ENCODE results near the gene KCNJ3. TPM values are rescaled to one million over a fixed set of nuclear protein-coding genes. Genes with fewer than 3 reads are reported as not detected.

The KCNJ3 gene
- total RNA-seq, 1 experiment from 2014 or later = 0.11 TPM

- Histone ChIP-seq H3K9ac (ENCODE audit: extremely low read depth, insufficient read length, low read length) (no peak overlapping the region), H3K56ac (ENCODE audit: insufficient read length, low read depth, low read length) (no peak overlapping the region), H2AFZ (ENCODE audit: low read length) (no peak overlapping the region), H3K27ac (ENCODE audit: insufficient read length, low read depth, low read length) (no peak overlapping the region), H3K9me3 (ENCODE audit: control insufficient read depth, low read depth, low read length) (no peaks in the 10 kb centered on the region), H2BK20ac (ENCODE audit: low read depth, low read length, poor library complexity, severe bottlenecking) (no peak overlapping the region), H3K23me2 (ENCODE audit: insufficient read length, low read depth, low read length, poor library complexity, severe bottlenecking) (no peaks in the 10 kb centered on the region), H4K91ac (ENCODE audit: insufficient read length, low read depth, low read length) (no peak overlapping the region), H3K27me3 (ENCODE audit: insufficient read depth, low read length) (no peaks in the 10 kb centered on the region), H2AK5ac (ENCODE audit: insufficient read length, low read length) (no peak overlapping the region), H2BK15ac (ENCODE audit: low read depth, low read length) (no peak overlapping the region), H4K5ac (ENCODE audit: insufficient read length, low read depth, low read length) (no peak overlapping the region), H3K23ac (ENCODE audit: insufficient read length, low read depth, low read length) (no peak overlapping the region), H2BK5ac (ENCODE audit: insufficient read length, low read length) (no peak overlapping the region), H3K4ac (ENCODE audit: low read depth, low read length) (no peak overlapping the region), H3K79me2 (ENCODE audit: insufficient read depth, low read length) (no peaks in the 10 kb centered on the region), H3K79me1 (ENCODE audit: insufficient read depth, low read depth, low read length, poor library complexity, severe bottlenecking) (no peaks in the 10 kb centered on the region), H3K18ac (ENCODE audit: insufficient read length, low read depth, low read length) (no peak overlapping the region), H2BK120ac (ENCODE audit: low read depth, low read length, poor library complexity, severe bottlenecking) (no peak overlapping the region), H2BK12ac (ENCODE audit: insufficient read length, low read depth, low read length) (no peak overlapping the region), H3K14ac (ENCODE audit: insufficient read depth, low read length) (no peak overlapping the region), H4K20me1 (ENCODE audit: control insufficient read depth, insufficient read depth, insufficient read length) (no peaks in the 10 kb centered on the region), H3K4me2 (ENCODE audit: insufficient read depth, insufficient read length, low read length) (no peak overlapping the region), H3T11ph (ENCODE audit: low read length) (no peak overlapping the region), H4K8ac (replicated peaks; ENCODE audit: insufficient read length, low read depth, low read length) (no peak overlapping the region), H3K4me1 (ENCODE audit: insufficient read depth, low read length) (no peaks in the 10 kb centered on the region)
- H3K9me3 Mint-ChIP-seq = no peaks in the 10 kb centered on the region
- no peak for TF ChIP-seq CTCF (conservative IDR thresholded peaks at IDR 0.05)
- no peaks in the 10 kb centered on the region; the same call in 1 of the 2 replicates for H3K27me3 Mint-ChIP-seq (ENCODE audit: low read depth)
- H3K36me3 Mint-ChIP-seq (ENCODE audit: insufficient read depth in 1 of 3, low read depth in 3 of 3) = no peaks in the 10 kb centered on the region; a peak in 1 of 7 replicates
- no peak overlapping the region for H3K27ac Mint-ChIP-seq
- H3K4me3 Mint-ChIP-seq = no peak overlapping the region
- no peaks in the 10 kb centered on the region for H3K4me1 Mint-ChIP-seq
- no peak for DNase-seq
- WGBS (ENCODE audit: extremely low coverage, insufficient read length, low lambda C conversion rate) = no CpG with 5 or more reads among the region's 1 CpG
These were observed 9.3 kb upstream of the KCNJ3 start for GRCh38 chr2:154689158-154689557.
